Suprapubic skin (tissue), 4 donors: ENCODE results near the gene ATF7IP.

Experiments used
- POLR2A ChIP-seq, 2 donors: fragments of 450-650 bp; IDR thresholded peaks; one replicate each; pipeline ENCODE4 v1.6.1; 2017; ENCODE audit warnings: antibody characterized with exemption in 2 of 2, mild to moderate bottlenecking in 2 of 2, moderate library complexity in 2 of 2
- POLR2AphosphoS5 ChIP-seq, 3 donors: sonication (generic); formaldehyde crosslinking; IDR thresholded peaks; one replicate each; pipeline ENCODE4 v1.6.1; 2017; ENCODE audit warnings: antibody characterized with exemption in 3 of 3
- TF ChIP-seq, protein P1 (sequence below), 2 donors: fragments of 200-600 bp in 1 of 2; fragments of 450-650 bp in 1 of 2; sonication (generic) in 1 of 2; IDR thresholded peaks; one replicate each; pipeline ENCODE4 v1.5.1; 2016 to 2019; ENCODE audit warnings: antibody characterized with exemption in 2 of 2, mild to moderate bottlenecking in 1 of 2, moderate library complexity in 1 of 2

DNA sequence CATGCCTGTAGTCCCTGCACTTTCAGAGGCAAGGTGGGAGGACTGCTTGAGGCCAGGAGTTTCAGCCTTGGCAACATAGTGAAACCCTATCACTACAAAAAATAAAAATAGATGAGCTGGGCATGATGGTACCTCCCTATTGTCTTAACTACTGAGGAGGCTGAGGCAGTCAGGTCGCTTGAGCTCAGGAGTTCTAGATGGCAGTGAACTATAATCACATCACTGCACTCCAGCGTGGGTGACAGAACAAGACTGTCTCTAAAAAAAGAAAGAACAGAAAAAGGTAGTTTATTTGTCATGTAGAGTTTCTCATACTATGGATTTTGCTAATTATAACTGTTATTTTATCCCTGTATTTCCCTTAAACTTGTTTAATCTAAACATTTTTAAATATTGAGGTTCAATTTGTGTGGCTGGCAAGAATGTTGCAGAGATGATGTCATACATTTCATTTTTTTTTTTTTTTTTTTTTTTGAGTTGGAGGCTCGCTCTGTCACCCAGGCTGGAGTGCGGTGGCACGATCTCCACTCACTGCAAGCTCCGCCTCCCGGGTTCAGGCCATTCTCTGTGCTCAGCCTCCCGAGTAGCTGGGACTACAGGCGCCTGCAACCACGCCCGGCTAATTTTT is 39.7 kb upstream of the ATF7IP start:
- TF ChIP-seq, protein P1, sequence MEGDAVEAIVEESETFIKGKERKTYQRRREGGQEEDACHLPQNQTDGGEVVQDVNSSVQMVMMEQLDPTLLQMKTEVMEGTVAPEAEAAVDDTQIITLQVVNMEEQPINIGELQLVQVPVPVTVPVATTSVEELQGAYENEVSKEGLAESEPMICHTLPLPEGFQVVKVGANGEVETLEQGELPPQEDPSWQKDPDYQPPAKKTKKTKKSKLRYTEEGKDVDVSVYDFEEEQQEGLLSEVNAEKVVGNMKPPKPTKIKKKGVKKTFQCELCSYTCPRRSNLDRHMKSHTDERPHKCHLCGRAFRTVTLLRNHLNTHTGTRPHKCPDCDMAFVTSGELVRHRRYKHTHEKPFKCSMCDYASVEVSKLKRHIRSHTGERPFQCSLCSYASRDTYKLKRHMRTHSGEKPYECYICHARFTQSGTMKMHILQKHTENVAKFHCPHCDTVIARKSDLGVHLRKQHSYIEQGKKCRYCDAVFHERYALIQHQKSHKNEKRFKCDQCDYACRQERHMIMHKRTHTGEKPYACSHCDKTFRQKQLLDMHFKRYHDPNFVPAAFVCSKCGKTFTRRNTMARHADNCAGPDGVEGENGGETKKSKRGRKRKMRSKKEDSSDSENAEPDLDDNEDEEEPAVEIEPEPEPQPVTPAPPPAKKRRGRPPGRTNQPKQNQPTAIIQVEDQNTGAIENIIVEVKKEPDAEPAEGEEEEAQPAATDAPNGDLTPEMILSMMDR (IDR thresholded peaks at IDR 0.05) = no peak
- no peak for TF ChIP-seq POLR2A (IDR thresholded peaks at IDR 0.05)
- no peak for TF ChIP-seq POLR2AphosphoS5 (IDR thresholded peaks at IDR 0.05)
